ENCODE measurements around the gene MNT.

Gene MNT

GRCh38 chr17:2371183-2372130 lies 29.4 kb downstream of the MNT start:
- TF ChIP-seq GATA3 (IDR thresholded peaks at IDR 0.05; ENCODE audit: low read depth, low read length) (no peak), GATA2 (IDR thresholded peaks at IDR 0.05; ENCODE audit: low read depth, low read length) (no peak)

- TF ChIP-seq GATA2 (IDR thresholded peaks at IDR 0.05; ENCODE audit: low read depth, low read length) (no peak), GATA3 (IDR thresholded peaks at IDR 0.05; ENCODE audit: low read depth, low read length) (no peak)
These were observed 30.7 kb downstream of the MNT start for GRCh38 chr17:2370211-2370589.

GRCh38 chr17:2369551-2370210 lies 31.2 kb downstream of the MNT start:
- TF ChIP-seq GATA2 (IDR thresholded peaks at IDR 0.05; ENCODE audit: low read depth, low read length) (no peak), GATA3 (IDR thresholded peaks at IDR 0.05; ENCODE audit: low read depth, low read length) (no peak)

GRCh38 chr17:2369039-2369438 lies 31.8 kb downstream of the MNT start:
- no peak for TF ChIP-seq GATA2 (IDR thresholded peaks at IDR 0.05; ENCODE audit: low read depth, low read length)
- TF ChIP-seq GATA3 (IDR thresholded peaks at IDR 0.05; ENCODE audit: low read depth, low read length) = no peak

- TF ChIP-seq GATA3 (IDR thresholded peaks at IDR 0.05; ENCODE audit: low read depth, low read length) = no peak
- TF ChIP-seq GATA2 (IDR thresholded peaks at IDR 0.05; ENCODE audit: low read depth, low read length) = no peak
These were observed 32.5 kb downstream of the MNT start for GRCh38 chr17:2368359-2368758.

GRCh38 chr17:2366747-2367494 lies 33.9 kb downstream of the MNT start:
- TF ChIP-seq GATA3 (IDR thresholded peaks at IDR 0.05; ENCODE audit: low read depth, low read length) (no peak), GATA2 (IDR thresholded peaks at IDR 0.05; ENCODE audit: low read depth, low read length) (no peak)

GRCh38 chr17:2365132-2365531 lies 35.7 kb downstream of the MNT start:
- TF ChIP-seq GATA3 (IDR thresholded peaks at IDR 0.05; ENCODE audit: low read depth, low read length) = no peak
- TF ChIP-seq GATA2 (IDR thresholded peaks at IDR 0.05; ENCODE audit: low read depth, low read length) = no peak

- TF ChIP-seq GATA2 (IDR thresholded peaks at IDR 0.05; ENCODE audit: low read depth, low read length) (no peak), GATA3 (IDR thresholded peaks at IDR 0.05; ENCODE audit: low read depth, low read length) (no peak)
These were observed 36.1 kb downstream of the MNT start for GRCh38 chr17:2364763-2365116.

GRCh38 chr17:2363851-2364762 lies 36.8 kb downstream of the MNT start:
- TF ChIP-seq GATA3 (IDR thresholded peaks at IDR 0.05; ENCODE audit: low read depth, low read length) (no peak), GATA2 (IDR thresholded peaks at IDR 0.05; ENCODE audit: low read depth, low read length) (no peak)

GRCh38 chr17:2363318-2363717 lies 37.5 kb downstream of the MNT start:
- TF ChIP-seq GATA2 (IDR thresholded peaks at IDR 0.05; ENCODE audit: low read depth, low read length) (no peak), GATA3 (IDR thresholded peaks at IDR 0.05; ENCODE audit: low read depth, low read length) (no peak)

- no peak for TF ChIP-seq GATA2 (IDR thresholded peaks at IDR 0.05; ENCODE audit: low read depth, low read length)
- TF ChIP-seq GATA3 (IDR thresholded peaks at IDR 0.05; ENCODE audit: low read depth, low read length) = no peak
These were observed 38.0 kb downstream of the MNT start for GRCh38 chr17:2362881-2363280.

GRCh38 chr17:2362416-2362815 lies 38.4 kb downstream of the MNT start:
- TF ChIP-seq GATA3 (IDR thresholded peaks at IDR 0.05; ENCODE audit: low read depth, low read length) (no peak), GATA2 (IDR thresholded peaks at IDR 0.05; ENCODE audit: low read depth, low read length) (no peak)

GRCh38 chr17:2362016-2362415 lies 38.8 kb downstream of the MNT start:
- TF ChIP-seq GATA3 (IDR thresholded peaks at IDR 0.05; ENCODE audit: low read depth, low read length) = no peak
- TF ChIP-seq GATA2 (IDR thresholded peaks at IDR 0.05; ENCODE audit: low read depth, low read length) = no peak

Measured in SH-SY5Y (cell line).